HL-60/S4 treated with retinoic acid at 250 ng/mL for 4 days and 3 days (cell line): ENCODE measurements around the gene DNASE1L3.
"Not testable (repeated sequence)": the region's sequence is repeated elsewhere in the genome, so short reads cannot be mapped to it uniquely, and the experiment has no call there.

ENCODE experiments used
- in situ Hi-C: fragments of 300-500 bp; cut with MboI; formaldehyde crosslinking; loops from 2 replicates; pipeline ENCODE4 v1.7.0; 2022; ENCODE audit warnings: low sequenced_read_pairs

The DNASE1L3 gene, protein sequence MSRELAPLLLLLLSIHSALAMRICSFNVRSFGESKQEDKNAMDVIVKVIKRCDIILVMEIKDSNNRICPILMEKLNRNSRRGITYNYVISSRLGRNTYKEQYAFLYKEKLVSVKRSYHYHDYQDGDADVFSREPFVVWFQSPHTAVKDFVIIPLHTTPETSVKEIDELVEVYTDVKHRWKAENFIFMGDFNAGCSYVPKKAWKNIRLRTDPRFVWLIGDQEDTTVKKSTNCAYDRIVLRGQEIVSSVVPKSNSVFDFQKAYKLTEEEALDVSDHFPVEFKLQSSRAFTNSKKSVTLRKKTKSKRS

DNA sequence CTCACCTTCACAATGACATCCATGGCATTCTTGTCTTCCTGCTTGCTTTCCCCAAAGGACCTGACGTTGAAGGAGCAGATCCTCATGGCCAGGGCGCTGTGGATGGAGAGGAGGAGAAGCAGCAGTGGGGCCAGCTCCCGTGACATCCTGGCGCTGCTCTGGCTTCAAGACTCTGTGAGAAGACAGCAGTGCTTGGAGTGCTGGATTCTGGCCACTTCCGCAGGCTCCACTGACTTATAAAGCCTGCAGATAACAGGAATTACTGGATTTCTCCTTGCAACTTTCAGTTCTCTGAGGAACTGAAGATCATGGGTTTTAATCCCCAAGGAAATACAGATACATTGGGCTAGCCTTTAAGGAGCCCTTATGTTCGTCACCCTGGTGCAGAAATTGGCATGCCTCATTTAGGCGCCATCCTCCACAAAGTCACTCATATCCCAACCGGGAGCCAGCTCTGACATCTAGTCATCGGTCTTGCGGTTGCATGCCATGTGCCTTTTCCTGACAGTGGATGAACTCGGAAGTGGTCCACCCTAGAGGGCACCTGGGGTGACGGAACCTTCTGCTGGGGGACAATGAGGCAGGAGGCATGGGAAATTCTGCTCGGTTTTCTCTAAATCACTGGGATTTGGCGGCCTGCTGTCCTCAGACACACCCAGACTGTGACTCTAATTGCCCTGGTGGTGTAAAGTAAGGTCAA, at the start of gene DNASE1L3:
TSS of gene DNASE1L3 (minus strand) at position 212 of the 700 bp plus-strand sequence. CDS start at position 146, 66 bp downstream.
- in situ Hi-C loops: no loop called here

DNA sequence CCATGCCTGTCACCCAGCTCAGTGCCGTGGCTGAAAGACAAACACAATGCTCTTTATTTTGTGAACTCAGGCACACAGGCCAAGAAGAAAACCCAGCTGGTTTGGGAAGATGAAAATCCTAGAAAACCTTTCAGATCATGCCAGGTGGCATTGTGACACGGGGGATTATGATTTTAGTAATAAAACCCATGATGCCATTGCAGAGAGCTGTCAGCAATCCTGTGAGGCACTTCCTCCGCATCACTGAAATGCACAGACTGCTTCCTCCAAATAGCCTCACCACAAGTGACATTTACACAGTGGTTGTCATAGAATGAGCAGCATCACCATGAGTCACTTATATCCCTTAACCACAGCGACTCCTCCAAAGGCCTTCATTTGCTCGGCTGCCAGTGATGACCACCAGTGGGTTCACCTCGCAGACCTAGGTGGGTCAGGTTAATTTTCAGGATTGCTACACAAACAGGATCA, 49.5 kb upstream of the DNASE1L3 start:
- in situ Hi-C loops: no loop called here

DNA sequence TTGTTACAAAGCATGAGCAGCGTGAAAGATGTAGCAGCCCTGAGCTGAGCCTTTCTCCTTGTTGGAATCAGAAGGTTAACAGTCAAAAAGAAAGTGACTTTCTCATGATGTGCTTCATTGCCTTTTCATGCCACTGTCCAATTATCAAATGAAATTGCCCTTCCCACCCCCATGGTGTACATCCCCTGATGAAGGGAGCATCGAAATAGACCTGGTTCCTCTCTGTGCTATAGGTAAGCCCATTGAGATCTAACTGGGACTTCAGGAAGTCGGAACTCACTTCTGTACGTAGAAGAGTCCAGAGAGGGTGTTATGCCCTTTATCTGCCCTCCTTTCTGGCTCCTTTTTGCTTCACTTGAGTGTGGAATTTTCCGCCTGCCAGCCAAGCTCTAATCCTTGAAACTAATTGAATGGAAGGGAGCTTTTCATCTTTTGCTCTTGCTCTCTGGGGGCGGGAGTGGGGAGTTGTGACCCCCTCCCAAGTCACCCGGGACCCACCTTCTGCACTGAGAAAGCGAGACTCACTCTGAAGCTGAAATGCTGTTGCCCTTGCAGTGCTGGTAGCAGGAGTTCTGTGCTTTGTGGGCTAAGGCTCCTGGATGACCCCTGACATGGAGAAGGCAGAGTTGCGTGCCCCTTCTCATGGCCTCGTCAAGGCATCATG, 47.8 kb upstream of the DNASE1L3 start:
- in situ Hi-C loops: no loop called here

DNA sequence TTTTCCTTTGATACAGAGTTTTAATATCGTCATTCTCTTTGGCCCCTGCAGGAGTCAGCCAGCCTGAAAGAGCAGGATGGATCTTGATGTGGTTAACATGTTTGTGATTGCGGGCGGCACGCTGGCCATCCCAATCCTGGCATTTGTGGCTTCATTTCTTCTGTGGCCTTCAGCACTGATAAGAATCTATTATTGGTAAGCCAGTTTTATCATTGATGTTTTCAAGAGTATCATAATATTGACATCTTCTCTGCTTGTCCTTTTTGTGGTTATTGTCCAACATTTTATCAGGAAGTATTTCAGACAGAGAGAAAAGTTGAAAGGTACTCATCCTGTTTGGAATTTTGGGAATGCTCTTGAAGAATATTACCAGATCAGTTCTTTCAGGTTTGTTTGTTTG, 45.7 kb upstream of the DNASE1L3 start:
- in situ Hi-C loops: no loop called here

DNA sequence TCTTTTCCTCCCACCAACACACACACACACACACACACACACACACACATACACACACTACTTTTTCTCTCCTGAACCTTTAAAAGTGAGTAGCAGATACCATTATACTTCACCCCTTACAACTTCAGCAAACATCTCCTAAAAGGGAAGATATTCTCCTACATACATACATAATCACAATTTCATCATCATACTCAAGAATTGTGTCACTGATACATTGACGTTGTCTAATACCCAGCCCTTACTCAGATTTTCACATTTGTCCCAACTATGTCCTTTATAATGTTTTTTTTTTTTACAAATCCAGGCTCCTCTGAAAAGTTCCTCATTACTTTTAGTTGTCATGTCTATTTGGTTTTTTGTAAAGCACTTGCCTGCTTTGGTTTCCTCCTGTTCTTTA, 45.3 kb upstream of the DNASE1L3 start:
- in situ Hi-C loops: no loop called here

DNA sequence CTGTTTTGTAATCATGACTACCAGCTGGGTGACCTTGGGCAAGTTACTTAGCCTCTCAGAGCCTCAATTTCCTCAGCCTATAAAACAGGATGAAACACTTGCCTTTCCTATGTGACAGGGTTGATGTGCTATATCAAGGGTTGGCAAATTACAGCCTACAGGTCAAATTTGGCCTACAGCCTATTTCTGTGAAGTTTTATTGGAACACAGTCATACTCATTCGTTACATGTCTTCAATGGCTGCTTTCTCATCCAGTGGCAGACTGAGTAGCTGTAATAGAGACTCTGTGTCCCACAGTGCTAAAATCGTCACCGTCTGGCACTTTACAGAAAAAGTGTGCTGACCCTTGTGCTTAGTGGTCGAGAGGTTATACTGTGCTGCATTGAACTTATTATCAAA, 43.4 kb upstream of the DNASE1L3 start:
- in situ Hi-C loops: no loop called here

DNA sequence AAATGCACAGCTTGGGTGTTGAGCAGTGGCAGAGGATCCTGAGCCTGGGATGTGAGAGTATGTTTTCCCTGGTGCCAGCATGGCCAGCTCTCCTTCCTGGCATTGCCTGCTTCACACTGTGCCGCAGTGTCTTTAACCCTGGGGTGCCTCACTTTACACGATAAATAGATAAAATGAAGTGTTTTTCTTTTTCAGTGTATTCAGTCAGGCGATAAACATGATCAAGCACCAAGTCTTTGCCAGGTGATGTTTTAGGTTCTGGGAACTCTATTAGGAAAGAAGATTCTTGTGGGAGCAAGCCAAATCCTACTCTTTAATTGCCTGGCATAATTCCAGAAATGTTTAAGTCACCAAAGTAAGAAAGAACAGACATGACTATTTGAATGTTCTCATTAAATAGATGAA, 40.9 kb upstream of the DNASE1L3 start:
- in situ Hi-C loops: no loop called here

DNA sequence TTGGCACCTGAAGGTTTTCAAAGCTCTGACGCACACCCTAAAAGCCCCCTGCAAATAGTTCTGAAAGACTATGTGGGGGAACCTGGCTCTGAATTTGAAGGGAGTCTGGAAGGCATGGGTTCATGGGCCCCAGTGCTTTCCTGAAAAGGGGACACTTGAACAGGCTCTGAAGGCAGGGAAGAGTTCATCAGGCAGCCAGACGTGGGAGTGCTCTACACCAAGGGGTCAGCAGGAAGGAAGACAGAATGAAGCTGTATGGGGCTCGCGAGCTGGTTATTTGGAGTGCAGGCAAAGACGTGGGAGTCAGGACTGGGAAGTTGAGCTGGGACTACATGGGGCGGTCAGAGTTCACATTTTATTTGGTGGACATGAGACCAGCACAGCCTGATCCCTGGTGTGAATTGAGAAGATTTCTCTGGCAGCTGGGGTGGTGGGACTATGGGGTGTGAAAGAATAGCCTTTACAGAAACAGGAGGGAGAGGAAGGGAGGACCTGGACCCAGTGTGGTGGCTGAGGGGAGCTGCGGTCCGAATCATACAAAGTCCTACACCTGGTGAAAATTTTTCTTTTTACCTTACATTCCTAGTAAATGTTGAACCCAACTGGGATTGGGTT, 39.4 kb upstream of the DNASE1L3 start:
- in situ Hi-C loops: no loop called here

DNA sequence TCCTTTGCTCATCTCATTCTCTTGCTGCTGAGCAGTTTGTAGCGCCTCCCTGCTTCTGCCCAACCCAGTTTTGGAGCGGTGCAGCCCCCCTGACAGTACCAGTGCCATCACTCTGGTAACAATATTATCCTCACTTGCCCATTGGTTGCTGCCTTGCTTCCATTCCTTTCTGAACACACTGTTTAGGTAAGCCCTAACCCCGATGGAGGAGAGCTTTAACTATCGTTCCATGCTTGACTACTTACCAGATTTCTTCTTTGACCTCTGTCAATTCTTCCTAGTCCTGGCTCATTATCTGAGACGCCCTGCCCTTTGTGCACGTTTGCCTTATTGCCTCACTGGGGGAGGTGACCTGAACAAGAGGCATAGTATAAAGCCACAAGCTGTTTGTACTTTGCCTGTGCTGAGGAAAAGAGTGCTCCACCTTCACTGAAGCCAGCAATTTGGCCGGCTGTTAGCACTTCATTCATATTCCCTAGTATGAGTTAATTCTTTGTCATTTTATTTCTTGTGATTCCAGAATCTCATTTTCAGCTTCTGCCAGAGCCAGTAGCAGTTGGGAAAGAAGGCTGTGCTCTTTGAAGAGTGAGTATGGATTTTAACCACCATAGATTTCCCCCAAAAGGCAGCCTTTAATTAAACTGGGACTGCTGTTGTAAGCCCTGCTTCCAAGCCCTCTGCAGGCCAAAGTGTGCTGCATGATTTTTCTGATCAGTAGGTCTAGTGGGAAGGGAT, 38.8 kb upstream of the DNASE1L3 start:
- in situ Hi-C loops: no loop called here

DNA sequence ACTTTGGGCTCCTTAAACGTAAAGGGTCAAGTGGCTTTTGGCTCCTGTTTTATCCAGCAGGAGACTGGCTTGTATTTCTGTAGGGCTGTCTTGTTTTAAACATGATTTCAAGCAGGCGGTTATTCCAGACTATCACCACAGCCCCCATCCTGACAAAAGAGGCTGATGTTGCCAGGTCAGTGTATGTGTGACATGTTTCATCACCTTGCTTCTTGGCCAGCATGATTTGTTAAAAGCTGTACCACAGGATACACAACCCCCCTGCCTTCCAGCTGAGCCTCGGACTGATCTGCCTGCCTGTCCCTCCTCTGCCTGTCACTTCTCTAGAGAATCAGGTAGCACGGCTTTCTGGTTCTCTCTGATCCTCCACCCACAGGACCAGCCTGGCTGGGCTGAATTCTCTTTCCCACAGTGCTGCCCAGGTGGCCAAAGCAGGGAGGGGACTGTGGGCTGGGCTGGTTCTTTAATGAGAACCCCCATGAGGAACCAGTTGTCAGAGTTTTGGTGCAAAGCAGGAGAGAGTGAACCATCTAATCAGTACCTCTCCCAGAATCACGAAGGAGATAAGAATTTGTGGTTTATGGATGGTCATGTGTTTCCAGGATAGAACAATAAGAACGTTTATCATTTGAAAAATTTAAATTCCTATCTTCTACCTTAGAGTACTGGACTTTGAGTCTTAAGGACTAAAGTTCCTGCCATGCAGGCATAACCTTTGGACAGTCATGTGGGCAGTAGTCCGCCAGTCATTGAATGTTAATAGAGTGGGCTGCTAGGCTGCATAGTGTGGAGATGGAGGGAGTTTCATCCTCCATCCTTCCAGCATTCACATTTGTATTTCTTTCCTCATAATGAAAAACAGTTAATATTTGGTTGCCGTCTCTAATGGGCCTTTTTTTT, 35.6 kb upstream of the DNASE1L3 start:
- in situ Hi-C loops: no loop called here

DNA sequence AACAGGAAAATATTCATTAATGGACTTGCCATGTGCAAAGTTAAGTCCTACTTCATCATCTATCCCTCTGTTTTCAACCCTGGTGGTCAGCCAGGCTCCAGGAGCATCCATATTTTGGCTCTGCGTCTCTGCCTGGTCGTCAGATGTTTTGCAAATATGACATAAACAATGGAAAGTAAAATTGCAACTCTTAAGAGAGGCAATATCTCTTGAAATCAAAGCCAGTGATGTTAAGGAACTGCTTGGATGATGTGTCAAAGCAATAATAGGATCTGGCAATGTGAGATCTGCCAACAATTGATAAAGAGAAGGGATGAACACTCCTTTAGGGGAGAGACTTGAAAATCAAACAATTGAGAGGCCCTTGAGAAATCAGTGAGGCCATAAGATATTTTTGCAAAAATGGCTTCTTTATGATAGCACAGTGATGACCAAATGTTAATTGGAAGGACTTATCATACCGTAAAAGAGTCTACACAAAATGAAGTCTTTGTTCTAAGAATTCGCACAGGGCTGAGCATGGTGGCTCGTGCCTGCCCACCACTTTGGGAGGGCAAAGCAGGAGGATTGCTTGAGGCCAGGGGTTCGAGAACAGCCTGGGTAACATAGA, 33.3 kb upstream of the DNASE1L3 start:
- in situ Hi-C loops: no loop called here

DNA sequence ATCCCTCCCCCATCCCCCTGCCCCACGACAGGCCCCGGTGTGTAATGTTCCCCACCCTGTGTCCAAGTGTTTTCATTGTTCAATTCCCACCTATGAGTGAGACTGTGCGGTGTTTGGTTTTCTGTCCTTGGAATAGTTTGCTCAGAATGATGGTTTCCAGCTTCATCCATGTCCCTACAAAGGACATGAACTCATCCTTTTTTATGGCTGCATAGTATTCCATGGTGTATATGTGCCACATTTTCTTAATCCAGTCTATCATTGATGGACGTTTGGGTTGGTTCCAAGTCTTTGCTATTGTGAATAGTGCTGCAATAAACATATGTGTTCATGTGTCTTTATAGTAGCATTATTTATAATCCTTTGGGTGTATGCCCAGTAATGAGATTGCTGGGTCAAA, 32.1 kb upstream of the DNASE1L3 start:
- in situ Hi-C loops: not testable (repeated sequence)

DNA sequence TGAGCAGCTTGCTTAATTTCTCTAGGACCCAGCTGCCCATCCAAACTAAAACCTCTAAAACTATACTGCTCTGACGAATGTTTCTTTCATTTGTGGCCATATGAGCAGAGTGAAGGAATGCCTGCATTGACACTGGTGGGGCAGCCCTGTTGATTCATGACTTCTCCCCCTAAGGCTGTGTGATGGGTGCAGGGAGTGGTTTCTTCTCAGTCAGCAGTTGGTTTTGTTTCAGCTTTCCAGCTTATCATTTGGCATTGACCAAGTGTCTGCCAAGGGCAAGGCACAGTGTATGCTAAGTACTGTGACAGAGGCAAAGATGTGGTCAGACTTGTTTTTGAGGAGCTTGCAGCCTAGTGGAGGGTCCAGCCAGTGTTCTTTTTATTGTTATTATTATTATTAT, 31.6 kb upstream of the DNASE1L3 start:
- in situ Hi-C loops: no loop called here

DNA sequence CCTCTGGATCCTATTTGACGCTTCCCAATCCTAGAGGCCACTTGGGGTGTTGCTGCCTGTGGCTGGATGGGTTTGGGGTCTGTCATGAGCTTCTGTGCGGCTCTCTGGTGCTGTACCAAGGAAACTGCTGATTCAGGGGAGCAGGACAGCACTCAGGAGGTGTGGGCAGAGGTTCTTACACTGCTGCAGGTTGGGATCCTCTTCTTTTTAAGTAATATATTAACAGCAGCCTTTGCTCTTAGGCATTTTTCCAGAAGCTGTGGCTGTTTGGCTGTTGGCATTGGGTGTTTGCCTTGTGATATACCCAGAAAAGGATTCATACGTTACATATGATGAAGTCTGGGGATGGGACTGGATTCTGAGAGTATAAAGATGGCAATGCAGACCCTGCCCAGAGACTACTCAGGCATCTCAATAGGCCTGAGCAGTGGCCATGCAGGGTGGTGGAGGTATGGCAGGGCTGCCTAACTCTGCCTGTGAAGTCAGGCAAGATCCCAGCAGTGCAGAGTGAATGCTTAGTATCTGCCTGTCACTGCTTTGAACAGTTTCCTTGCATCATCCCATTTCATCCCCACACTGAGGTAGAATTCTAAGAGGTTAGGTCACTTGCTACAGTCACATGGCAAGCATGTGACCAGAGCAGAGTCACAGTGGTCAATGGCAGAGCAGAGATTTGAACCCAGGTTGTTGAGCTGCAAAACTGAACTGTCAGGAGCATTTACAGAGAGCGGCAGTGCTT, 30.7 kb upstream of the DNASE1L3 start:
- in situ Hi-C loops: no loop called here

DNA sequence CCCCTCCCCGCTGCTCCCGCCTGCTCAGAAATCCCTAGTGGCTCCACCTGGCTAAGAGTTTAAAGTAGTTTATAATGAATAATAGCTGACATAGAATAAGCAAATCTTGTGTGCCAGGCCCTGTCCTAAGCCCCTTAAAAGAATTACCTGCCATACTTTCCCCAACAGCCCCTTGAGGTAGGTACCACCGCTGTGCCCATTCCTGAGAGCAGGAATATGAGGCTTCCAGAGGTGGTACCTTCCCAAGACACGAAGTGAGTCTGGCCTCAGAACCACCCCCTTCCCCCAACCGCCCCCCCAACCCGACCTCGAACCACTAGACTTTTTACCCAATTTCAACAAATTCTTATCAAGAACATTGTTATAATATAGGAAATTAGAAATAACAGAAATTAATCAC, 28.1 kb upstream of the DNASE1L3 start:
- in situ Hi-C loops: no loop called here

DNA sequence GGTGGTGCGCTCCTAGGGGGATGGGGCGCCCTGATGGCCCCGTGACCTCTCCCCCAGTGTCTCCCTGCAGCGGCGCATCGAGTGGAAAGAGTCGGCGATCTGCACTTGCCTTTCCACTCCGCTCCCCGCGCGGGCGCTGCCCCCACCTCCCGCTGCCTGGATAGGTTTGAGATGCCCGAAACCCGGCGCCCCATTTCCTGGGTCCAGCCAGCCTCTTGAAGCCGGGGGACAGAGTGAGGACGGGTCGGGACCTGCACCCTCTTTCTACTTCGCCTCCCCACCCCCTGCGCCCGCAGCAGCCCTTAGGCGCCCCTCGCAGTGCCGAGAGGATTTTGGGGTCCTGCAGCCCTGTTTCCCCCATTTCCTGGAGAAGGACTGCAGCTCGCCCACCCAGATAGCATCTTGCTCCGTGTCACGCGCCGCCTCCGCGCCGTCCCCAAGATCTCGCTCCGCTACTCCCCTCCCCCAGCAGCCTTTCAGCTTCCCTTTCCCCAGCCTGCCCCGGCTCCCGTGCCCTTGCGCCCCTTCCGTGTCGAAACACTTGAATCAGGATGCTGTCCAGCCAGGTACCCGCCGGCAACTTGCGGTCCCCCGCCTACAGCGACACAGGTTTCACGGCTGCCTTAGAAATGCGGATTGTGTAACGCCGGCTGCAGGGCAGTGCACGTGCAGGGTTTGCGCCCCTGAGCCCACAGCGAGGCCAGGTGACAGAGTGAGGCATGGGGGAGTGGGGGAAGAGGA, 27.3 kb upstream of the DNASE1L3 start:
- in situ Hi-C loops: no loop called here

DNA sequence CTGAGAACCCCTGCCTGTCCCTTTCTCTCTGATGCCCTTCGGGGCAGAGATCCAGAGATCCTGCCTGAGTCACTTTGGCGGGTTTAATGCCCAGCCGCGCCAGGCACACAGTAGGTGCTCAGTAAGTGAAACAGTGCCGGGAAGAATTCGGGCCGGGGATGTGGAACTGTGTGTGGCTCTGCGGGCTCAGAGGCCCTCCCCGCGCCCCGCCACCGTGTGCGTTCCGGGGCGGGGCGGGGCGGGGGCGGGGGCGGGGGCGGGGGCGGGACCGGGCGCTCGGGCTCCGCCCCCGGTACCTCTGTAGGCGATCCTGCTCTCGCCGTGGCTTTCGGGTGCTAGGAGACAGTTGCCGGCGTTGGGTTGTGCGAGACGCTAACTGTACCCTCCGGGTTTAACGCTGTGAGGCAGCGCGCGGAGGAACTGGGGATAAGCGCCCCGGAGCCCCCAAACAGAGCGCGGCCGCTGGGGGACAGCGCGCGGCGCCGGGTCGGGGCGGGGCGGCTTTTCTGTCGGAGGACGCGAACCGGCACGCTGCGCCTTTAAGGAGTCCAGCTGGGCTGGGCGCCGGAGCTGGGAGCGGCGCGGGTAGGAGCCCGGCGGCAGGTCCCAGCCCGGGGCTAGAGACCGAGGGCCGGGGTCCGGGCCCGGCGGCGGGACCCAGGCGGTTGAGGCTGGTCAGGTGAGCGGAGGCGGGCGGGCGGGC, 26.6 kb upstream of the DNASE1L3 start, which contains the start of gene ABHD6:
TSS of gene ABHD6 (plus strand) at position 555 of the 703 bp plus-strand sequence. CDS start 18,795 bp downstream, outside the sequence.
- in situ Hi-C loops: no loop called here
